ENCODE measurements around the gene PLPP4.

PLPP4 gene

GRCh38 chr10:120466006-120466405 lies 9.0 kb downstream of the PLPP4 start:
- ATAC-seq = no peak
- TF ChIP-seq PPARA (CRISPR knock-in tag; IDR thresholded peaks at IDR 0.05; ENCODE audit: borderline replicate concordance) (no peak), ZNF70 (CRISPR knock-in tag; IDR thresholded peaks at IDR 0.05) (no peak), TCF4 (CRISPR knock-in tag; IDR thresholded peaks at IDR 0.05; ENCODE audit: borderline replicate concordance) (no peak), ESRRG (CRISPR knock-in tag; IDR thresholded peaks at IDR 0.05) (no peak), CSDC2 (CRISPR knock-in tag; IDR thresholded peaks at IDR 0.05) (no peak), ZFP30 (CRISPR knock-in tag; IDR thresholded peaks at IDR 0.05) (no peak), BACH2 (CRISPR knock-in tag; IDR thresholded peaks at IDR 0.05; ENCODE audit: borderline replicate concordance) (no peak), RARB (CRISPR knock-in tag; IDR thresholded peaks at IDR 0.05) (no peak), SNAI2 (CRISPR knock-in tag; IDR thresholded peaks at IDR 0.05) (no peak), POU6F1 (CRISPR knock-in tag; IDR thresholded peaks at IDR 0.05; ENCODE audit: borderline replicate concordance, low read depth) (no peak), OSR1 (CRISPR knock-in tag; IDR thresholded peaks at IDR 0.05) (no peak), ZNF8 (CRISPR knock-in tag; IDR thresholded peaks at IDR 0.05) (no peak), ZFP3 (CRISPR knock-in tag; IDR thresholded peaks at IDR 0.05) (no peak)

GRCh38 chr10:120473593-120473992 lies 16.6 kb downstream of the PLPP4 start:
- TF ChIP-seq SNAI2 (CRISPR knock-in tag; IDR thresholded peaks at IDR 0.05) (no peak), ISL1 (CRISPR knock-in tag; IDR thresholded peaks at IDR 0.05) (no peak), POU6F1 (CRISPR knock-in tag; IDR thresholded peaks at IDR 0.05; ENCODE audit: borderline replicate concordance, low read depth) (no peak), TOX (CRISPR knock-in tag; IDR thresholded peaks at IDR 0.05; ENCODE audit: borderline replicate concordance) (no peak), OSR1 (CRISPR knock-in tag; IDR thresholded peaks at IDR 0.05) (no peak), ZFP3 (CRISPR knock-in tag; IDR thresholded peaks at IDR 0.05) (no peak), PPARA (CRISPR knock-in tag; IDR thresholded peaks at IDR 0.05; ENCODE audit: borderline replicate concordance) (no peak), ZNF565 (CRISPR knock-in tag; conservative IDR thresholded peaks at IDR 0.05; ENCODE audit: low read depth) (no peak), CSRNP3 (CRISPR knock-in tag; IDR thresholded peaks at IDR 0.05) (no peak), ZNF8 (CRISPR knock-in tag; IDR thresholded peaks at IDR 0.05) (no peak), BACH2 (CRISPR knock-in tag; IDR thresholded peaks at IDR 0.05; ENCODE audit: borderline replicate concordance) (no peak), ZFP30 (CRISPR knock-in tag; IDR thresholded peaks at IDR 0.05) (no peak), ZC3H10 (CRISPR knock-in tag; IDR thresholded peaks at IDR 0.05) (no peak), TCF4 (CRISPR knock-in tag; IDR thresholded peaks at IDR 0.05; ENCODE audit: borderline replicate concordance) (no peak), TSHZ2 (CRISPR knock-in tag; IDR thresholded peaks at IDR 0.05) (no peak), PATZ1 (CRISPR knock-in tag; IDR thresholded peaks at IDR 0.05; ENCODE audit: borderline replicate concordance) (no peak), CSDC2 (CRISPR knock-in tag; IDR thresholded peaks at IDR 0.05) (no peak), ARNTL (CRISPR knock-in tag; IDR thresholded peaks at IDR 0.05; ENCODE audit: borderline replicate concordance, low read depth) (no peak)
- ATAC-seq = no peak

- TF ChIP-seq ISL1 (CRISPR knock-in tag; IDR thresholded peaks at IDR 0.05) = peak; percentile 57
- no peak for TF ChIP-seq TCF4 (CRISPR knock-in tag; IDR thresholded peaks at IDR 0.05; ENCODE audit: borderline replicate concordance)
- ATAC-seq = no peak
Measured at GRCh38 chr10:120474956-120475355, 17.9 kb downstream of the PLPP4 start.

All from SK-N-SH treated with all-trans-retinoic acid at 6 μM for 48 hours (cell line).